Fibroblast of the aortic adventitia (primary cell): Measurements from ENCODE around the gene TPCN1. TPM values are rescaled to one million over a fixed set of nuclear protein-coding genes. Genes with fewer than 3 reads are reported as not detected.

Experiments used
- DNase-seq: peaks from one replicate; pipeline ENCODE4 v3.0.0-alpha.2; 2010; ENCODE audit warnings: low read depth
- H3K4me3 ChIP-seq: 2 replicates; pipeline ENCODE4 v1.5.1; 2011; ENCODE audit warnings: low read depth, mild to moderate bottlenecking, control low read depth, low read length, moderate library complexity
- total RNA-seq: library from RNA; depleted of rRNA; stranded (reverse); fragments of >200 nt; gene quantifications from 2 replicates; pipeline ENCODE4 v1.2.3, GENCODE V29; 2012; ENCODE audit warnings: low replicate concordance
- TF ChIP-seq, protein P1 (sequence below): IDR thresholded peaks from 2 replicates; pipeline ENCODE4 v1.5.1; 2011; ENCODE audit warnings: mild to moderate bottlenecking, low read length, control low read depth, inconsistent platforms; ENCODE audit not compliant: insufficient read depth

Gene TPCN1
- total RNA-seq, 1 donor: 20.4 TPM

DNA sequence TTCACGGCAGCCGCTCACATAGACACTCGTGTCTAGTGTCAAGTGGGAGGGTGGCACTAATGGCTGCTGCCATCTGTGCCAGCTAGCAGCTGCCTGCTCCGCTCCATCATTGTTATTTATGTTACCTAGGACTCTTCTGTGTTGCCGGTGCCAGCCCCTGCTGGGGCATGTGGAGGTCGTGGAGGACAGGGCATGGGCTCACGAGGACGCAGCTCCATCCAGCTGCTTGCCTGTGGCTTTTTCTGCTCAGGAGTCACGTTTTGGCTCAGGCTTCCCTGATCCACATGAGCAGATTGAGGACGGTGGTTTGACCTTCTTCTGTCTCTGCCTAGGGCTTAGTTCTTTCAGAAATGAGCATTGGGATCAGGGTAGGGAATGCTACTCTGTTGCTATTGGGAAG lies 31.2 kb downstream of the TPCN1 start:
- no peak overlapping the region for H3K4me3 ChIP-seq
- no peak for DNase-seq
- TF ChIP-seq, protein P1, sequence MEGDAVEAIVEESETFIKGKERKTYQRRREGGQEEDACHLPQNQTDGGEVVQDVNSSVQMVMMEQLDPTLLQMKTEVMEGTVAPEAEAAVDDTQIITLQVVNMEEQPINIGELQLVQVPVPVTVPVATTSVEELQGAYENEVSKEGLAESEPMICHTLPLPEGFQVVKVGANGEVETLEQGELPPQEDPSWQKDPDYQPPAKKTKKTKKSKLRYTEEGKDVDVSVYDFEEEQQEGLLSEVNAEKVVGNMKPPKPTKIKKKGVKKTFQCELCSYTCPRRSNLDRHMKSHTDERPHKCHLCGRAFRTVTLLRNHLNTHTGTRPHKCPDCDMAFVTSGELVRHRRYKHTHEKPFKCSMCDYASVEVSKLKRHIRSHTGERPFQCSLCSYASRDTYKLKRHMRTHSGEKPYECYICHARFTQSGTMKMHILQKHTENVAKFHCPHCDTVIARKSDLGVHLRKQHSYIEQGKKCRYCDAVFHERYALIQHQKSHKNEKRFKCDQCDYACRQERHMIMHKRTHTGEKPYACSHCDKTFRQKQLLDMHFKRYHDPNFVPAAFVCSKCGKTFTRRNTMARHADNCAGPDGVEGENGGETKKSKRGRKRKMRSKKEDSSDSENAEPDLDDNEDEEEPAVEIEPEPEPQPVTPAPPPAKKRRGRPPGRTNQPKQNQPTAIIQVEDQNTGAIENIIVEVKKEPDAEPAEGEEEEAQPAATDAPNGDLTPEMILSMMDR: no peak

DNA sequence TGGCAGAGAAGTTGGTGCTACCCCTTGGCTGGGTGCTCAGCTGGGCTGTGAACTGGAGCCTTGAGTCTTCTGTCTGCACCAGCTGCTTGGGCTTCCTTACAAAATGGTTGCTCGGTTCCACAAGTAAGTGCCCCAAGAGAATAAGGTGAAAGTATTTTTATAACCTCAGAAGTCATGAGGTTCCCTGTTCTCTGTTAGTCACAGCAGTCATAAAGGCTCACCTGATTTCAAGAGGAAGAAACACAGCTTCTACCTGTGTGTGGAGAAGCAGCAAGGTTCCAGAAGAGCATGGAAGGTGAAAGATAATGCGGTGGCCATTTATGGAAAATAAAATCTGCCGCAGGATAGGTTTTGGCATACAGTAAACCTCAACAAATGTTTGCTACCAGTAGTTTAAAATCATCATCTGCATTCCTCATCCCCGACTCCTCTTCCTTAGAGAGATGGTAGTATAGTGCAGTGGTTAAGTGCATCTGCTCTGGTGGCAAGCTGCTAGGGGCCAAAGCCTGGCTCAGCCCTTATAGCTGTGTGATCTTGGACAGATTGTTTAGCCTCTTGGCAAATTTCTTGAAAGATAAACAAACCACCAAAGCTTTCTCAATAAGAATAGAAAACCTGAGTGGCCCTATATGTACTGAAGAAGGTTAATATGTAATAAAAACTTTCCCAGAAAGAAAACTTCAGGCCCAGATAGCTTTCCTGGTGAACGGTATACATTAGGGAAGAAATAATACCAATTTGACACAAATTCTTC lies 32.4 kb downstream of the TPCN1 start:
- no peak for DNase-seq
- no peak overlapping the region for H3K4me3 ChIP-seq
- TF ChIP-seq, protein P1: no peak

DNA sequence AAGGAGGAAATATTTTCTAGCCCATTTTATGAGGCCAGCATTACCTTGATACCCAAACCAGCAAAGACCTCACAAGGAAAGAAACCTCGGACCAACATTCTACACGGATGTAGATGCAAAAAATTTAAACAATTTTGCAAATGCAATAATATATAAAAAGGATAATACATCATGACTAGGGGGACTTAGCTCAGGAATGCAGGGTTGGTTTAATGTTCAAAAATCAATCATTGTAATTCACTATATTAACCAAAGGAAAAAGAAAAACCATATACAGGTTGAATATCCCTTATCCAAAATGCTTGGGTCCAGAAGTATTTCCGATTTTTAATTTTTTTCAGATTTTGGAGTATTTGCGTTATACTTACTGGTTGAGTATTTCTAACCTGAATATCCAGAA lies 33.0 kb downstream of the TPCN1 start:
- DNase-seq: no peak
- H3K4me3 ChIP-seq: no peak overlapping the region
- TF ChIP-seq, protein P1: no peak

DNA sequence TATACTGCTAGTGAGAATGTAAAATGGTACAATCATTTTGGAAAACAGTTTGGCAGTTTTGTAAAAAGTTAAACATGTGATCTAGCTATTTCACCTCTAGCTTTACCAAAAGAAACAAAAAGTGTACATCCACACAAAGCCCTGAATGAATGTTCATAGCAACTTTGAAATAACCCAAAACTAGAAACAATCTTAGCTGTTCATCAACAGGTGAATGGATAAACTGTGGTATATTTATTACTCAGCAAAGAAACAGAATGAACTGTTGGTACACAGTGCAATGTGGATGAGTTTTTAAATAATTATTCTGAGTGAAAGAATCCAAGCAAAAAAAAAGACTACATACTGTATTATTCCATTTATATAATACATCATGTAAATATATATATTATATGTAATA lies 36.3 kb downstream of the TPCN1 start:
- H3K4me3 ChIP-seq: no peak overlapping the region
- DNase-seq: no peak
- TF ChIP-seq, protein P1: no peak

DNA sequence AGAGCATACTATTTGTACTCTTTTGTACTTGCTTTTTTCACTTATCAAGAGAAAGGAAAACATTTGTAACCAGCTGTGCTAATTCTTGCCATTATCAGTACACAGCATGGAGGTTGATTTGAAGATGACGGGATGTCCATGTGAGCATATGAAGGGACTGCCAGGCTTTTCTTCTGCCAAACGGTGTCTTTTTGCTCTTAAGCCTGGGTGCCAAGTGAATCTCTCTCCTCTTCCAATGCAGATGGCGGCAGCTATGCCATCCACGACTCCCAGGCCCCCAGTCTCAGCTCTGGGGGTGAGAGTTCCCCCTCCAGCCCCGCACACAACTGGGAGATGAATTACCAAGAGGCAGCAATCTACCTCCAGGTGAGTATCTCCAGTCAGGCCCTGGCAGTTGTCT lies 38.9 kb downstream of the TPCN1 start:
- DNase-seq: no peak
- H3K4me3 ChIP-seq: no peak overlapping the region
- TF ChIP-seq, protein P1: no peak

DNA sequence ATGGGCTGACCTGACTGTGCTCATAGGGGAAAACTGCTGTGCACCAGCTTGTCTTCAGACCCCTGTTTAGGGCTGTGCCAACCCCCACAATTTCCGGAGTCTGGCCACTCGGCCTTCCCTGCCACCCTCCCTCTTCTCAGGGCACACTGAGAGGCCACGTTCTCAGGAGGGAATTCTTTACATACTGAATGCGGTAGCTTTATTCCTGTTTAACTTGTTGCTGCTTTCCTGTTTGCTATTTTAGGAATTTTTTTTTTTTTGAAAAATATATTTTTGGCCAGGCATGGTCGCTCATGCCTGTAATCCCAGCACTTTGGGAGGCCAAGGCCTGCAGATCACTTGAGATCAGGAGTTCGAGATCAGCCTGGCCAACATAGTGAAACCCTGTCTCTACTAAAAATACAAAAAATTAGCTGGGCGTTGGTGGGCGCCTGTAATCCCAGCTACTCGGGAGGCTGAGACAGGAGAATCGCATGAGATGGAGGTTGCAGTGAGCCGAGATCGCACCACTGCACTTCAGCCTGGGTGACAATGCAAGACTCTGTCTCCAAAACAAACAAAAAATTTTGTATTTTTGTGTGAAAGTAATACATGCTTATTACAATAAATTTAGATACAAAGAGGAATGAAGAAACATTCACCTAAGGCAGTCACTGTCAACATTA lies 39.5 kb downstream of the TPCN1 start:
- TF ChIP-seq, protein P1: no peak
- no peak overlapping the region for H3K4me3 ChIP-seq
- no peak for DNase-seq
